K562 (cell line): ENCODE data around the gene MOCOS. TPM values are rescaled to one million over a fixed set of nuclear protein-coding genes. Genes with fewer than 3 reads are reported as not detected.

ENCODE experiments used
- ATAC-seq: fragments of 200-7000 bp; cut with Tn5 transposase; 3 replicates; pipeline ENCODE4 v1.9.1; 2020; ENCODE audit warnings: moderate library complexity
- BruUV-seq: library from RNA; stranded (reverse); fragments of 400-500 nt; replicated peaks from 2 replicates; lab custom pipeline; 2021; lab: Mats Ljungman, UMichigan
- CTCF ChIA-PET: fragments of 300-600 bp; formaldehyde crosslinking; extraction: SDS; loops from one replicate; lab custom pipeline; 2021; ENCODE audit warnings: low intra/inter-chr PET ratio; lab: Yijun Ruan, JAX
- POLR2A ChIA-PET: fragments of 300-600, 350-650 bp; sonication (Branson Sonifier 250); formaldehyde crosslinking; extraction: SDS; loops from one replicate; lab custom pipeline; 2021; ENCODE audit warnings: antibody characterized with exemption, inconsistent platforms; lab: Yijun Ruan, JAX
- DNase-seq, 4 experiments: peaks; one replicate each; pipeline versions ENCODE4 v3.0.0 to v3.0.0-alpha.2; 2011 to 2018; ENCODE audit warnings: low spot score in 3 of 4, mixed read lengths in 3 of 4; ENCODE audit errors: extremely low read depth in 1 of 4
- FAIRE-seq: peaks from 2 replicates; lab custom pipeline; 2011; peaks lifted over from hg19 to GRCh38; lab: Jason Lieb, UNC
- H2AFZ ChIP-seq: 2 replicates; pipeline ENCODE4 v1.6.0; 2011; ENCODE audit warnings: low read depth, low read length, control low read depth, inconsistent platforms
- H3K27ac ChIP-seq: fragments of 200-600 bp; 3 replicates; pipeline ENCODE4 v1.8.0; 2011; ENCODE audit warnings: low read depth, mild to moderate bottlenecking, control low read depth, inconsistent platforms, low read length, moderate library complexity, mixed read lengths; ENCODE audit errors: extremely low read depth
- H3K27me3 ChIP-seq, 2 experiments: fragments of 300-600 bp in 1 of 2; 2 replicates in 1 of 2; 3 replicates in 1 of 2; pipeline versions ENCODE4 v1.6.0 to v1.8.0; 2011; ENCODE audit warnings: inconsistent platforms in 2 of 2, low read length in 2 of 2, mild to moderate bottlenecking in 1 of 2, mixed read lengths in 1 of 2, moderate library complexity in 1 of 2; ENCODE audit not compliant: control insufficient read depth in 2 of 2, insufficient read depth in 2 of 2
- H3K36me3 ChIP-seq: fragments of 300-600 bp; 3 replicates; pipeline ENCODE4 v1.8.0; 2011; ENCODE audit warnings: mild to moderate bottlenecking, low read length, inconsistent platforms; ENCODE audit not compliant: control insufficient read depth, insufficient read depth
- H3K4me1 ChIP-seq, 2 experiments: fragments of 200-600 bp in 1 of 2; replicated peaks in 1 of 2; 2 replicates in 1 of 2; 3 replicates in 1 of 2; pipeline versions ENCODE4 v1.5.1 to v1.8.0; 2011; ENCODE audit warnings: inconsistent platforms in 2 of 2, low read length in 2 of 2, mild to moderate bottlenecking in 1 of 2, mixed read lengths in 1 of 2, moderate library complexity in 1 of 2; ENCODE audit not compliant: control insufficient read depth in 2 of 2, insufficient read depth in 2 of 2
- H3K4me2 ChIP-seq: 2 replicates; pipeline ENCODE4 v1.6.1; 2011; ENCODE audit warnings: low read length, control low read depth, inconsistent platforms, mixed read lengths; ENCODE audit not compliant: insufficient read depth
- H3K4me3 ChIP-seq: fragments of 200-600 bp; sonication (generic), shearing (Covaris generic); 2 replicates; pipeline ENCODE4 v1.5.1; 2016; ENCODE audit warnings: control low read depth, inconsistent platforms
- H3K79me2 ChIP-seq: fragments of 200-600 bp; 3 replicates; pipeline ENCODE4 v1.8.0; 2011; ENCODE audit warnings: low read length, inconsistent platforms; ENCODE audit not compliant: control insufficient read depth, insufficient read depth
- H3K9ac ChIP-seq, 2 experiments: 2 replicates each; pipeline versions ENCODE4 v1.6.0 to v1.6.1; 2011; ENCODE audit warnings: low read depth in 2 of 2, low read length in 2 of 2, control low read depth in 1 of 2, inconsistent platforms in 1 of 2, mild to moderate bottlenecking in 1 of 2, mixed read lengths in 1 of 2; ENCODE audit not compliant: insufficient read depth in 1 of 2
- H3K9me1 ChIP-seq: one replicate; pipeline ENCODE4 v1.6.0; 2011; ENCODE audit warnings: inconsistent platforms, mild to moderate bottlenecking, low read length, moderate library complexity; ENCODE audit not compliant: control insufficient read depth, insufficient read depth
- H3K9me3 ChIP-seq: replicated peaks from 2 replicates; pipeline ENCODE4 v1.5.1; 2011; ENCODE audit warnings: low read depth, low read length, inconsistent platforms; ENCODE audit not compliant: control insufficient read depth, insufficient read depth
- H4K20me1 ChIP-seq: replicated peaks from 2 replicates; pipeline ENCODE4 v1.6.1; 2011; ENCODE audit warnings: low read length, inconsistent platforms, mixed read lengths; ENCODE audit not compliant: control insufficient read depth, insufficient read depth
- CCAR2 ChIP-seq: fragments of 200-400 bp; formaldehyde crosslinking; IDR thresholded peaks from 2 replicates; pipeline ENCODE4 v1.6.1; 2017; ENCODE audit warnings: mild to moderate bottlenecking, low read depth, low read length
- CREM ChIP-seq: IDR thresholded peaks from 2 replicates; pipeline ENCODE4 v1.6.1; 2014; ENCODE audit warnings: antibody characterized with exemption, low read depth
- ETS2 ChIP-seq: IDR thresholded peaks from 2 replicates; pipeline ENCODE4 v1.6.1; 2016; ENCODE audit warnings: borderline replicate concordance, missing genetic modification characterization, mild to moderate bottlenecking, moderate library complexity, missing compliant biosample characterization; ENCODE audit not compliant: poor library complexity, severe bottlenecking
- FOXA1 ChIP-seq: fragments of 450-650 bp; IDR thresholded peaks from 2 replicates; pipeline ENCODE4 v1.6.1; 2016; ENCODE audit warnings: mild to moderate bottlenecking, borderline replicate concordance
- GTF2E2 ChIP-seq: fragments of 200-800 bp; sonication (Bioruptor generic); IDR thresholded peaks from 2 replicates; pipeline ENCODE4 v1.6.1; 2016; ENCODE audit warnings: missing genetic modification characterization, missing compliant biosample characterization
- KHSRP ChIP-seq: fragments of 450-650 bp; IDR thresholded peaks from 2 replicates; pipeline ENCODE4 v1.6.1; 2017
- MYBL2 ChIP-seq, 2 experiments: fragments of 450-650 bp in 1 of 2; sonication (generic) in 1 of 2; formaldehyde crosslinking in 1 of 2; IDR thresholded peaks; 2 replicates each; pipeline versions ENCODE4 v1.6.1 to v1.8.1; 2017 to 2022; ENCODE audit warnings: borderline replicate concordance in 1 of 2, inconsistent platforms in 1 of 2, low read depth in 1 of 2, mild to moderate bottlenecking in 1 of 2, missing genetic modification reagents in 1 of 2, moderate library complexity in 1 of 2
- WGBS: fragments of 100-300 bp; shearing (Covaris generic); methylation state at CpG from one replicate; pipeline ENCODE4 v1.1.6; 2016; ENCODE audit warnings: low coverage, mixed read lengths; ENCODE audit not compliant: insufficient coverage; ENCODE audit errors: missing lambda C conversion rate; 5-methylcytosine and 5-hydroxymethylcytosine counted together
- in situ Hi-C: fragments of 300-500 bp; cut with MboI; formaldehyde crosslinking; loops from 4 replicates; pipeline ENCODE4 v1.15.0; 2018; ENCODE audit warnings: inconsistent platforms, mixed read lengths
- intact Hi-C: fragments of 100-400 bp; cut with micrococcal nuclease; formaldehyde crosslinking; loops from 2 replicates; pipeline ENCODE4 v1.14.2; 2022
- polyA plus RNA-seq, 8 experiments: library from polyadenylated mRNA; depleted of rRNA in 4 of 8; stranded (reverse) in 5 of 8; unstranded in 3 of 8; fragments of >200 nt; fragmentation: Nextera tagmentation in 2 of 8; fragmentation: Illumina TruSeq in 1 of 8; extraction: Ambion mirVana in 2 of 8; extraction: Trizol in 1 of 8; gene quantifications; 2 replicates each; pipeline versions ENCODE4 v1.2.1 to v1.2.3, GENCODE V29; 2011 to 2014; ENCODE audit warnings: inconsistent platforms in 1 of 8, missing spikeins in 1 of 8
- total RNA-seq, 7 experiments: library from RNA; depleted of rRNA in 6 of 7; stranded (reverse); fragments of >200 nt in 6 of 7; fragmentation: Illumina TruSeq in 2 of 7; extraction: Trizol in 2 of 7; gene quantifications; 2 replicates each; pipeline versions ENCODE4 v1.2.1 to v1.2.3, GENCODE V29; 2011 to 2021; ENCODE audit warnings: low replicate concordance in 1 of 7
- TF ChIP-seq, protein P1 (sequence below): sonication (generic); formaldehyde crosslinking; IDR thresholded peaks from 2 replicates; pipeline ENCODE4 v1.8.0; 2022; ENCODE audit warnings: mild to moderate bottlenecking, missing genetic modification reagents
- TF ChIP-seq, protein P2 (sequence below): fragments of 450-650 bp; IDR thresholded peaks from one replicate; pipeline ENCODE4 v1.6.1; 2018; ENCODE audit warnings: mild to moderate bottlenecking, moderate library complexity; ENCODE audit not compliant: partially characterized antibody

The MOCOS gene
- total and polyA plus RNA-seq, 9 of the 15 experiments (the other 6 are each of a cell fraction or from before 2014, with no cell fraction given), result 4.5 to 12.4 (median 9.1) TPM

DNA sequence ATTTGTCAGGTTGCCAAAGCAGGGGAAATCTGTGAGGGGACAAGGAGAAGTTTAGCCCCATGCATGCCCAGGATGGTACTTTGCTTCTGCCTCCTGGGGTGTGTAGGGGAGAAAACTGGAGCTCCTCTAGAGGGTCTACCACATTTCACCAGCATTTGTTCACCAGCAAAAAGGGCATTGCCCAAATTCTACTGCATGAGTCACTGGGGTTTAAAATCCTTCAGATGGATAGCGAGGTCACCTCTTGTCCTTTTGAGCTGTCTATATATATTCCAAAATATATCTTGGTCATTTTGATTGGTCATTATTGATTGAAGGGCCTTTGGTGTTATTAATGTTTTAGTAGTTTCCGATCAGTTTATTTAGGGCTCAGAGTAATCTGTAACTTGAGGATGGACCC lies 128.9 kb downstream of the MOCOS start:
- no TSS peak for BruUV-seq
- Histone ChIP-seq H4K20me1 (no peaks in the 10 kb centered on the region), H3K27ac (no peak overlapping the region), H3K79me2 (no peaks in the 10 kb centered on the region), H3K9me1 (no peaks in the 10 kb centered on the region), H3K36me3 (no peaks in the 10 kb centered on the region), H2AFZ (no peak overlapping the region), H3K4me3 (no peak overlapping the region), H3K4me1 (no peaks in the 10 kb centered on the region), H3K9ac (no peak overlapping the region), H3K27me3 (peaks cover 2 to 12% of the 10 kb centered on the region in 2 experiments; a peak in 2 of 5 replicates), H3K4me2 (no peak overlapping the region), H3K9me3 (no peaks in the 10 kb centered on the region)
- in situ Hi-C loops, result no loop called here
- FAIRE-seq (no peak), DNase-seq (no peak), ATAC-seq (no peak)
- ChIA-PET POLR2A (interaction anchor here (0.6 to 0.9 kb wide), 2 partner anchors 42 to 125 kb away, joined by 3 read pairs; no protein-coding TSS in a partner anchor), CTCF (no interaction called here)
- 9% methylated on average over 2 of the region's 2 CpGs for WGBS
- intact Hi-C loops, result no loop called here
- no peak for TF ChIP-seq CCAR2
- TF ChIP-seq GTF2E2 (tag), result no peak
- TF ChIP-seq, protein P1, sequence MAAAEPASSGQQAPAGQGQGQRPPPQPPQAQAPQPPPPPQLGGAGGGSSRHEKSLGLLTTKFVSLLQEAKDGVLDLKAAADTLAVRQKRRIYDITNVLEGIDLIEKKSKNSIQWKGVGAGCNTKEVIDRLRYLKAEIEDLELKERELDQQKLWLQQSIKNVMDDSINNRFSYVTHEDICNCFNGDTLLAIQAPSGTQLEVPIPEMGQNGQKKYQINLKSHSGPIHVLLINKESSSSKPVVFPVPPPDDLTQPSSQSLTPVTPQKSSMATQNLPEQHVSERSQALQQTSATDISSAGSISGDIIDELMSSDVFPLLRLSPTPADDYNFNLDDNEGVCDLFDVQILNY (CRISPR knock-in tag), result no peak
- TF ChIP-seq ETS2, result no peak
- TF ChIP-seq, protein P2, sequence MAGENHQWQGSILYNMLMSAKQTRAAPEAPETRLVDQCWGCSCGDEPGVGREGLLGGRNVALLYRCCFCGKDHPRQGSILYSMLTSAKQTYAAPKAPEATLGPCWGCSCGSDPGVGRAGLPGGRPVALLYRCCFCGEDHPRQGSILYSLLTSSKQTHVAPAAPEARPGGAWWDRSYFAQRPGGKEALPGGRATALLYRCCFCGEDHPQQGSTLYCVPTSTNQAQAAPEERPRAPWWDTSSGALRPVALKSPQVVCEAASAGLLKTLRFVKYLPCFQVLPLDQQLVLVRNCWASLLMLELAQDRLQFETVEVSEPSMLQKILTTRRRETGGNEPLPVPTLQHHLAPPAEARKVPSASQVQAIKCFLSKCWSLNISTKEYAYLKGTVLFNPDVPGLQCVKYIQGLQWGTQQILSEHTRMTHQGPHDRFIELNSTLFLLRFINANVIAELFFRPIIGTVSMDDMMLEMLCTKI, result no peak
- TF ChIP-seq KHSRP, result no peak
- TF ChIP-seq FOXA1, result no peak
- TF ChIP-seq MYBL2 (IDR thresholded peaks at IDR 0.05; ENCODE audit: low read depth), result no peak
- TF ChIP-seq MYBL2 (CRISPR knock-in tag; IDR thresholded peaks at IDR 0.05; ENCODE audit: borderline replicate concordance), result no peak
- TF ChIP-seq CREM, result no peak

Other genes with a start within 250 kb of the MOCOS start
- 61.1 and 63.8 TPM in 2 replicates for gene RPRD1A, start 119.9 kb upstream of the MOCOS start, total RNA-seq (2014; rRNA removed)
- 69.3 and 74.5 TPM in 2 replicates for gene RPRD1A, start 119.9 kb upstream of the MOCOS start, total RNA-seq (2014; rRNA removed; fragmentation: Illumina TruSeq; extraction: Trizol)
- 55.9 and 56.2 TPM in 2 replicates for gene RPRD1A, start 119.9 kb upstream of the MOCOS start, total RNA-seq (2015; rRNA removed; fragmentation: Illumina TruSeq; extraction: Trizol)
- 65.0 and 66.0 TPM in 2 replicates for gene RPRD1A, start 119.9 kb upstream of the MOCOS start, total RNA-seq (2021)
- gene RPRD1A, start 119.9 kb upstream of the MOCOS start, polyA plus RNA-seq (2011; rRNA removed), result 121 and 127 TPM in 2 replicates
- gene RPRD1A, start 119.9 kb upstream of the MOCOS start, polyA plus RNA-seq (2014; fragmentation: Illumina TruSeq; extraction: Trizol), result 60.8 and 67.7 TPM in 2 replicates
- gene RPRD1A, start 119.9 kb upstream of the MOCOS start, polyA plus RNA-seq (2014; fragmentation: Nextera tagmentation; extraction: Ambion mirVana), result 10 to 100 TPM; 30.2 to 36.7 TPM
- gene RPRD1A, start 119.9 kb upstream of the MOCOS start, polyA plus RNA-seq (2014; rRNA removed), result 130 and 142 TPM in 2 replicates
- gene SLC39A6, start 58.2 kb upstream of the MOCOS start, total RNA-seq (2014; rRNA removed), result 17.4 and 21.1 TPM in 2 replicates
- gene SLC39A6, start 58.2 kb upstream of the MOCOS start, total RNA-seq (2014; rRNA removed; fragmentation: Illumina TruSeq; extraction: Trizol), result 19.9 and 20.9 TPM in 2 replicates
- 19.0 and 20.6 TPM in 2 replicates for gene SLC39A6, start 58.2 kb upstream of the MOCOS start, total RNA-seq (2015; rRNA removed; fragmentation: Illumina TruSeq; extraction: Trizol)
- gene SLC39A6, start 58.2 kb upstream of the MOCOS start, total RNA-seq (2021), result 13.2 and 14.0 TPM in 2 replicates
- 16.7 and 17.8 TPM in 2 replicates for gene SLC39A6, start 58.2 kb upstream of the MOCOS start, polyA plus RNA-seq (2011; rRNA removed)
- 22.1 and 23.8 TPM in 2 replicates for gene SLC39A6, start 58.2 kb upstream of the MOCOS start, polyA plus RNA-seq (2014; fragmentation: Illumina TruSeq; extraction: Trizol)
- gene SLC39A6, start 58.2 kb upstream of the MOCOS start, polyA plus RNA-seq (2014; fragmentation: Nextera tagmentation; extraction: Ambion mirVana), result 1 to 10 TPM; 5.6 to 6.6 TPM
- gene SLC39A6, start 58.2 kb upstream of the MOCOS start, polyA plus RNA-seq (2014; rRNA removed), result 13.2 and 13.8 TPM in 2 replicates
- 156 and 158 TPM in 2 replicates for gene ELP2, start 57.6 kb upstream of the MOCOS start, total RNA-seq (2014; rRNA removed)
- 123 and 139 TPM in 2 replicates for gene ELP2, start 57.6 kb upstream of the MOCOS start, total RNA-seq (2014; rRNA removed; fragmentation: Illumina TruSeq; extraction: Trizol)
- gene ELP2, start 57.6 kb upstream of the MOCOS start, total RNA-seq (2015; rRNA removed; fragmentation: Illumina TruSeq; extraction: Trizol), result 72.8 and 76.8 TPM in 2 replicates
- 140 and 148 TPM in 2 replicates for gene ELP2, start 57.6 kb upstream of the MOCOS start, total RNA-seq (2021)
- 188 and 192 TPM in 2 replicates for gene ELP2, start 57.6 kb upstream of the MOCOS start, polyA plus RNA-seq (2011; rRNA removed)
- 87.4 and 96.0 TPM in 2 replicates for gene ELP2, start 57.6 kb upstream of the MOCOS start, polyA plus RNA-seq (2014; fragmentation: Illumina TruSeq; extraction: Trizol)
- 100 to 1,000 TPM; 146 to 172 TPM for gene ELP2, start 57.6 kb upstream of the MOCOS start, polyA plus RNA-seq (2014; fragmentation: Nextera tagmentation; extraction: Ambion mirVana)
- 84.0 and 94.8 TPM in 2 replicates for gene ELP2, start 57.6 kb upstream of the MOCOS start, polyA plus RNA-seq (2014; rRNA removed)
- not detected in 2 replicates for gene FHOD3, start 110.2 kb downstream of the MOCOS start, total RNA-seq (2014; rRNA removed)
- not detected in 2 replicates for gene FHOD3, start 110.2 kb downstream of the MOCOS start, total RNA-seq (2014; rRNA removed; fragmentation: Illumina TruSeq; extraction: Trizol)
- not detected in 2 replicates for gene FHOD3, start 110.2 kb downstream of the MOCOS start, total RNA-seq (2015; rRNA removed; fragmentation: Illumina TruSeq; extraction: Trizol)
- 0.11 TPM in 1 of 2 replicates, not detected in the other for gene FHOD3, start 110.2 kb downstream of the MOCOS start, total RNA-seq (2021)
- gene FHOD3, start 110.2 kb downstream of the MOCOS start, polyA plus RNA-seq (2011; rRNA removed), result not detected in 2 replicates
- not detected in 2 replicates for gene FHOD3, start 110.2 kb downstream of the MOCOS start, polyA plus RNA-seq (2014; fragmentation: Illumina TruSeq; extraction: Trizol)
- not detected for gene FHOD3, start 110.2 kb downstream of the MOCOS start, polyA plus RNA-seq (2014; fragmentation: Nextera tagmentation; extraction: Ambion mirVana)
- gene FHOD3, start 110.2 kb downstream of the MOCOS start, polyA plus RNA-seq (2014; rRNA removed), result not detected in 2 replicates